HCT116 (cell line): ENCODE results near the gene LEPR. TPM values are rescaled to one million over a fixed set of nuclear protein-coding genes. Genes with fewer than 3 reads are reported as not detected.

Source experiments
- ATAC-seq: fragments of 200-7000 bp; cut with Tn5 transposase; 2 replicates; pipeline ENCODE4 v1.9.1; 2020; ENCODE audit warnings: mild to moderate bottlenecking, moderate library complexity
- BruUV-seq: library from RNA; stranded (reverse); fragments of 400-500 nt; replicated peaks from 2 replicates; lab custom pipeline; 2021; lab: Mats Ljungman, UMichigan
- CTCF ChIA-PET: fragments of 300-600 bp; sonication (Branson Sonifier 250); formaldehyde crosslinking; loops from one replicate; lab custom pipeline; 2021; ENCODE audit warnings: antibody characterized with exemption; lab: Charles Lee
- POLR2A ChIA-PET: fragments of 300-600, 350-600 bp; sonication (Branson Sonifier 250); formaldehyde crosslinking; loops from one replicate; lab custom pipeline; 2021; ENCODE audit warnings: antibody characterized with exemption; lab: Charles Lee
- RAD21 ChIA-PET, 2 experiments: fragments of 300-600 bp; sonication (Branson Sonifier 250); formaldehyde crosslinking; loops; one replicate each; lab custom pipeline; 2023; ENCODE audit warnings: low total read pairs in 2 of 2; ENCODE audit not compliant: uncharacterized antibody in 2 of 2, unreplicated experiment in 2 of 2, low non-redundant PET in 1 of 2; lab: Charles Lee
- DNase-seq: peaks from one replicate; pipeline ENCODE4 v3.0.0-alpha.2; 2010; ENCODE audit warnings: low read depth, low spot score
- H2AFZ ChIP-seq: fragments of 200-600 bp; shearing (Covaris generic), sonication (generic); 2 replicates; pipeline ENCODE4 v1.6.1; 2017; ENCODE audit warnings: low read depth, mixed run types, mixed read lengths, antibody characterized with exemption, low read length; ENCODE audit not compliant: poor library complexity, severe bottlenecking
- H3K27ac ChIP-seq: 2 replicates; pipeline ENCODE4 v1.5.1; 2012; ENCODE audit warnings: low read depth, low read length
- H3K27me3 ChIP-seq: fragments of 200-600 bp; sonication (generic); 2 replicates; pipeline ENCODE4 v1.6.1; 2016; ENCODE audit warnings: mixed run types, low read length, mixed read lengths; ENCODE audit not compliant: insufficient read depth
- H3K36me3 ChIP-seq, 2 experiments: fragments of 200-500 bp in 1 of 2; fragments of 200-600 bp in 1 of 2; sonication (Bioruptor generic) in 1 of 2; sonication (generic) in 1 of 2; 2 replicates each; pipeline versions ENCODE4 v1.5.1 to v1.6.1; 2014 to 2016; ENCODE audit warnings: low read length in 2 of 2, inconsistent platforms in 1 of 2, mixed read lengths in 1 of 2, mixed run types in 1 of 2; ENCODE audit not compliant: insufficient read depth in 2 of 2, control insufficient read depth in 1 of 2
- H3K4me1 ChIP-seq, 2 experiments: fragments of 200-600 bp in 1 of 2; sonication (generic) in 1 of 2; 2 replicates each; pipeline versions ENCODE4 v1.5.1 to v1.6.1; 2012 to 2017; ENCODE audit warnings: low read length in 2 of 2, inconsistent platforms in 1 of 2, mild to moderate bottlenecking in 1 of 2, mixed read lengths in 1 of 2, mixed run types in 1 of 2, moderate library complexity in 1 of 2; ENCODE audit not compliant: insufficient read depth in 2 of 2, control insufficient read depth in 1 of 2
- H3K4me2 ChIP-seq: fragments of 200-600 bp; sonication (generic); 2 replicates; pipeline ENCODE4 v1.6.1; 2017; ENCODE audit warnings: mixed run types, low read length, mixed read lengths
- H3K4me3 ChIP-seq, 2 experiments: fragments of 200-600 bp in 1 of 2; sonication (generic) in 1 of 2; replicated peaks in 1 of 2; 2 replicates each; pipeline ENCODE4 v1.5.1; 2011 to 2016; ENCODE audit warnings: low read length in 2 of 2, control low read depth in 1 of 2, low read depth in 1 of 2, mild to moderate bottlenecking in 1 of 2, mixed read lengths in 1 of 2, mixed run types in 1 of 2
- H3K79me2 ChIP-seq: fragments of 200-600 bp; sonication (generic); 2 replicates; pipeline ENCODE4 v1.6.1; 2017; ENCODE audit warnings: mild to moderate bottlenecking, mixed run types, low read length, moderate library complexity, mixed read lengths; ENCODE audit not compliant: insufficient read depth
- H3K9ac ChIP-seq: fragments of 200-600 bp; sonication (generic); 2 replicates; pipeline ENCODE4 v1.6.1; 2016; ENCODE audit warnings: low read length, mixed read lengths
- H3K9me2 ChIP-seq: fragments of 200-600 bp; sonication (generic), shearing (Covaris generic); 2 replicates; pipeline ENCODE4 v1.6.1; 2017; ENCODE audit warnings: mixed run types, mild to moderate bottlenecking, moderate library complexity; ENCODE audit not compliant: insufficient read depth
- H3K9me3 ChIP-seq, 2 experiments: fragments of 200-500 bp in 1 of 2; fragments of 200-600 bp in 1 of 2; sonication (Bioruptor generic) in 1 of 2; sonication (generic) in 1 of 2; 2 replicates each; pipeline ENCODE4 v1.6.1; 2014 to 2017; ENCODE audit warnings: low read length in 2 of 2, mixed read lengths in 2 of 2, inconsistent platforms in 1 of 2, low read depth in 1 of 2, mild to moderate bottlenecking in 1 of 2, mixed run types in 1 of 2, moderate library complexity in 1 of 2; ENCODE audit not compliant: control insufficient read depth in 1 of 2, insufficient read depth in 1 of 2
- H4K20me1 ChIP-seq: fragments of 200-600 bp; sonication (generic), shearing (Covaris generic); 2 replicates; pipeline ENCODE4 v1.6.1; 2017; ENCODE audit warnings: mixed run types, mild to moderate bottlenecking, moderate library complexity; ENCODE audit not compliant: insufficient read depth
- CEBPB ChIP-seq: IDR thresholded peaks from 2 replicates; pipeline ENCODE4 v1.6.1; 2012; ENCODE audit warnings: low read depth
- ELF1 ChIP-seq: IDR thresholded peaks from 2 replicates; pipeline ENCODE4 v1.6.1; 2012; ENCODE audit warnings: low read depth, borderline replicate concordance
- EZH2 ChIP-seq: fragments of 200-600 bp; sonication (generic); IDR thresholded peaks from 2 replicates; pipeline ENCODE4 v1.6.1; 2017; ENCODE audit warnings: antibody characterized with exemption, mixed run types
- FOSL1 ChIP-seq: IDR thresholded peaks from 2 replicates; pipeline ENCODE4 v1.6.1; 2012; ENCODE audit warnings: low read depth
- JUND ChIP-seq: IDR thresholded peaks from 2 replicates; pipeline ENCODE4 v1.6.1; 2012
- POLR2A ChIP-seq: IDR thresholded peaks from 2 replicates; pipeline ENCODE4 v1.7.0; 2011; ENCODE audit warnings: borderline replicate concordance; ENCODE audit not compliant: insufficient read depth, insufficient read length; ENCODE audit errors: extremely low read depth
- SIN3A ChIP-seq: IDR thresholded peaks from 2 replicates; pipeline ENCODE4 v1.6.1; 2012; ENCODE audit warnings: low read depth
- SRF ChIP-seq: IDR thresholded peaks from 2 replicates; pipeline ENCODE4 v1.6.1; 2012; ENCODE audit warnings: low read depth
- YY1 ChIP-seq: IDR thresholded peaks from 2 replicates; pipeline ENCODE4 v1.6.1; 2011; ENCODE audit warnings: low read length, low read depth, moderate library complexity, mild to moderate bottlenecking; ENCODE audit not compliant: insufficient replicate concordance; ENCODE audit errors: extremely low read depth
- ZBTB33 ChIP-seq: IDR thresholded peaks from 2 replicates; pipeline ENCODE4 v1.6.1; 2011; ENCODE audit warnings: mild to moderate bottlenecking, low read length, moderate library complexity; ENCODE audit not compliant: insufficient replicate concordance; ENCODE audit errors: extremely low read depth
- intact Hi-C: fragments of 100-400 bp; cut with micrococcal nuclease; formaldehyde crosslinking; loops from 2 replicates; pipeline ENCODE4 v1.10.0; 2022
- total RNA-seq: library from RNA; stranded (reverse); gene quantifications from one replicate; pipeline ENCODE4 v1.2.1, GENCODE V29; 2021; ENCODE audit not compliant: unreplicated experiment

LEPR gene
- total RNA-seq, 1 experiment from 2014 or later, result 6.0 TPM

- RAD21 ChIA-PET, result no interaction called here
- TF ChIP-seq EZH2, result no peak
- POLR2A ChIA-PET, result no interaction called here
Observed at GRCh38 chr1:65399003-65399402, 21.5 kb upstream of the LEPR start.

GRCh38 chr1:65401612-65402011 is 18.9 kb upstream of the LEPR start:
- Histone ChIP-seq H3K27me3 (no peaks in the 10 kb centered on the region), H4K20me1 (no peaks in the 10 kb centered on the region), H3K9me3 (no peaks in the 10 kb centered on the region), H3K4me2 (no peak overlapping the region), H3K9me2 (no peaks in the 10 kb centered on the region), H2AFZ (no peak overlapping the region), H3K36me3 (no peaks in the 10 kb centered on the region), H3K79me2 (no peaks in the 10 kb centered on the region), H3K4me1 (no peaks in the 10 kb centered on the region), H3K4me3 (no peak overlapping the region), H3K9ac (no peak overlapping the region), H3K27ac (no peak overlapping the region)
- BruUV-seq, result no TSS peak
- CTCF ChIA-PET, result no interaction called here
- intact Hi-C loops, result no loop called here
- RAD21 ChIA-PET, result no interaction called here
- DNase-seq (no peak), ATAC-seq (no peak)
- POLR2A ChIA-PET, result no interaction called here
- no peak for TF ChIP-seq ELF1
- TF ChIP-seq POLR2A, result no peak
- no peak for TF ChIP-seq JUND
- no peak for TF ChIP-seq SRF
- TF ChIP-seq CEBPB, result no peak
- no peak for TF ChIP-seq ZBTB33
- TF ChIP-seq YY1, result no peak
- TF ChIP-seq FOSL1, result no peak
- TF ChIP-seq SIN3A, result no peak

More at GRCh38 chr1:65399003-65399402, 21.5 kb upstream of the LEPR start:
- Histone ChIP-seq H3K9me2 (no peaks in the 10 kb centered on the region), H3K4me1 (no peaks in the 10 kb centered on the region), H2AFZ (no peak overlapping the region), H3K9ac (no peak overlapping the region), H3K36me3 (no peaks in the 10 kb centered on the region), H4K20me1 (no peaks in the 10 kb centered on the region), H3K79me2 (no peaks in the 10 kb centered on the region), H3K4me2 (no peak overlapping the region), H3K4me3 (no peak overlapping the region), H3K27me3 (no peaks in the 10 kb centered on the region), H3K27ac (no peak overlapping the region), H3K9me3 (no peaks in the 10 kb centered on the region)
- ATAC-seq, result no peak
- no TSS peak for BruUV-seq
- CTCF ChIA-PET, result no interaction called here
- intact Hi-C loops, result no loop called here
- no peak for DNase-seq
